ENCODE measurements around the gene HTR6. TPM values are rescaled to one million over a fixed set of nuclear protein-coding genes. Genes with fewer than 3 reads are reported as not detected.

Gene HTR6
- total RNA-seq, 2 experiments from 2014 or later: not detected

GRCh38 chr1:19687414-19687813 lies 22.7 kb downstream of the HTR6 start:
- Mint-ChIP-seq H3K4me1 (peaks cover 25% of the 10 kb centered on the region), H3K36me3 (ENCODE audit: low read depth) (peaks cover 47% of the 10 kb centered on the region), H3K4me3 (no peak overlapping the region), H3K27me3 (no peaks in the 10 kb centered on the region), H3K27ac (peak overlapping the region; percentile 73), H3K9me3 (peaks cover 4% of the 10 kb centered on the region)
- no peak for DNase-seq
- ChIA-PET CTCF (interaction anchor here (1.2 kb wide), 1 partner anchor 25 kb away, joined by 5 read pairs; no protein-coding TSS in a partner anchor), POLR2A (interaction anchor here (1.6 kb wide), 1 partner anchor 10 kb away, joined by 4 read pairs; no protein-coding TSS in a partner anchor)

- DNase-seq: peak; percentile 56
- Mint-ChIP-seq H3K4me1 (peaks cover 25% of the 10 kb centered on the region), H3K36me3 (ENCODE audit: low read depth) (peaks cover 47% of the 10 kb centered on the region), H3K4me3 (no peak overlapping the region), H3K27ac (peak overlapping the region; percentile 73), H3K27me3 (no peaks in the 10 kb centered on the region), H3K9me3 (peaks cover 4% of the 10 kb centered on the region)
- ChIA-PET CTCF (no interaction called here), POLR2A (interaction anchor here (1.6 kb wide), 1 partner anchor 11 kb away, joined by 4 read pairs; no protein-coding TSS in a partner anchor)
Observed at GRCh38 chr1:19688041-19688842, 23.6 kb downstream of the HTR6 start.

- no peak for DNase-seq
- ChIA-PET POLR2A (no interaction called here), CTCF (no interaction called here)
- Mint-ChIP-seq H3K4me3 (no peak overlapping the region), H3K4me1 (peaks cover 25% of the 10 kb centered on the region), H3K27me3 (no peaks in the 10 kb centered on the region), H3K27ac (peak overlapping the region; percentile 73), H3K9me3 (peaks cover 4% of the 10 kb centered on the region), H3K36me3 (ENCODE audit: low read depth) (peaks cover 48% of the 10 kb centered on the region)
Observed at GRCh38 chr1:19689085-19689757, 24.5 kb downstream of the HTR6 start.

- H3K4me3 Mint-ChIP-seq: no peak overlapping the region
- H3K9me3 Mint-ChIP-seq: peaks cover 4% of the 10 kb centered on the region
- peaks cover 25% of the 10 kb centered on the region for H3K4me1 Mint-ChIP-seq
- no peak overlapping the region for H3K27ac Mint-ChIP-seq
- no peaks in the 10 kb centered on the region for H3K27me3 Mint-ChIP-seq
- peaks cover 50% of the 10 kb centered on the region for H3K36me3 Mint-ChIP-seq (ENCODE audit: low read depth)
- ChIA-PET POLR2A (no interaction called here), CTCF (interaction anchor here (0.5 kb wide), 1 partner anchor 27 kb away, joined by 3 read pairs; no protein-coding TSS in a partner anchor)
- DNase-seq: no peak
Observed at GRCh38 chr1:19689856-19690255, 25.2 kb downstream of the HTR6 start.

GRCh38 chr1:19690342-19690741 lies 25.7 kb downstream of the HTR6 start:
- ChIA-PET CTCF (interaction anchor here (0.5 kb wide), 2 partner anchors 28 to 475 kb away, joined by 3 read pairs; no protein-coding TSS in a partner anchor), POLR2A (no interaction called here)
- H3K4me1 Mint-ChIP-seq: peaks cover 25% of the 10 kb centered on the region
- H3K27ac Mint-ChIP-seq: no peak overlapping the region
- H3K4me3 Mint-ChIP-seq: no peak overlapping the region
- no peak for DNase-seq
- peaks cover 4% of the 10 kb centered on the region for H3K9me3 Mint-ChIP-seq
- no peaks in the 10 kb centered on the region for H3K27me3 Mint-ChIP-seq
- H3K36me3 Mint-ChIP-seq (ENCODE audit: low read depth): peaks cover 50% of the 10 kb centered on the region

GRCh38 chr1:19694298-19694697 lies 29.6 kb downstream of the HTR6 start:
- peaks cover 34% of the 10 kb centered on the region for H3K36me3 Mint-ChIP-seq (ENCODE audit: low read depth)
- peaks cover 3% of the 10 kb centered on the region for H3K4me1 Mint-ChIP-seq
- ChIA-PET POLR2A (no interaction called here), CTCF (interaction anchor here (2.3 kb wide), 1 partner anchor 10 kb away, joined by 10 read pairs; no protein-coding TSS in a partner anchor)
- no peak overlapping the region for H3K27ac Mint-ChIP-seq
- no peak overlapping the region for H3K4me3 Mint-ChIP-seq
- H3K9me3 Mint-ChIP-seq: peaks cover 4% of the 10 kb centered on the region
- H3K27me3 Mint-ChIP-seq: no peaks in the 10 kb centered on the region
- DNase-seq: no peak

GRCh38 chr1:19695772-19696171 lies 31.1 kb downstream of the HTR6 start:
- Mint-ChIP-seq H3K4me1 (no peaks in the 10 kb centered on the region), H3K4me3 (no peak overlapping the region), H3K9me3 (no peaks in the 10 kb centered on the region), H3K27me3 (no peaks in the 10 kb centered on the region), H3K27ac (no peak overlapping the region), H3K36me3 (ENCODE audit: low read depth) (peaks cover 21% of the 10 kb centered on the region)
- ChIA-PET POLR2A (no interaction called here), CTCF (interaction anchor here (1.0 to 2.3 kb wide), 2 partner anchors 9 to 33 kb away, joined by 3 to 10 read pairs; no protein-coding TSS in a partner anchor)
- no peak for DNase-seq

GRCh38 chr1:19696820-19697219 lies 32.1 kb downstream of the HTR6 start:
- CTCF ChIA-PET: interaction anchor here (1.0 kb wide), 1 partner anchor 35 kb away, joined by 3 read pairs; no protein-coding TSS in a partner anchor
- Mint-ChIP-seq H3K4me3 (no peak overlapping the region), H3K36me3 (ENCODE audit: low read depth) (peaks cover 10% of the 10 kb centered on the region), H3K27ac (no peak overlapping the region), H3K27me3 (no peaks in the 10 kb centered on the region), H3K4me1 (no peaks in the 10 kb centered on the region), H3K9me3 (no peaks in the 10 kb centered on the region)
- POLR2A ChIA-PET: no interaction called here
- DNase-seq: no peak

GRCh38 chr1:19698181-19698580 lies 33.5 kb downstream of the HTR6 start:
- Mint-ChIP-seq H3K4me3 (no peak overlapping the region), H3K36me3 (ENCODE audit: low read depth) (peaks cover 7% of the 10 kb centered on the region), H3K9me3 (no peaks in the 10 kb centered on the region), H3K27ac (no peak overlapping the region), H3K27me3 (no peaks in the 10 kb centered on the region), H3K4me1 (no peaks in the 10 kb centered on the region)
- POLR2A ChIA-PET: interaction anchor here (0.9 kb wide), 1 partner anchor 26 kb away, joined by 3 read pairs; no protein-coding TSS in a partner anchor
- CTCF ChIA-PET: interaction anchor here (1.4 kb wide), 1 partner anchor 36 kb away, joined by 7 read pairs; no protein-coding TSS in a partner anchor
- DNase-seq: no peak

- H3K9me3 Mint-ChIP-seq: no peaks in the 10 kb centered on the region
- DNase-seq: no peak
- H3K27ac Mint-ChIP-seq: no peak overlapping the region
- H3K36me3 Mint-ChIP-seq (ENCODE audit: low read depth): peaks cover 4% of the 10 kb centered on the region
- H3K4me1 Mint-ChIP-seq: no peaks in the 10 kb centered on the region
- ChIA-PET CTCF (interaction anchor here (7.0 kb wide), 1 partner anchor 39 kb away, joined by 77 read pairs; no protein-coding TSS in a partner anchor), POLR2A (no interaction called here)
- H3K4me3 Mint-ChIP-seq: no peak overlapping the region
- H3K27me3 Mint-ChIP-seq: no peaks in the 10 kb centered on the region
Observed at GRCh38 chr1:19700079-19700777, 35.6 kb downstream of the HTR6 start.

GRCh38 chr1:19703280-19703679 lies 38.6 kb downstream of the HTR6 start:
- Mint-ChIP-seq H3K4me3 (no peak overlapping the region), H3K9me3 (no peaks in the 10 kb centered on the region), H3K36me3 (ENCODE audit: low read depth) (peaks cover 4% of the 10 kb centered on the region), H3K27me3 (no peaks in the 10 kb centered on the region), H3K27ac (no peak overlapping the region), H3K4me1 (no peaks in the 10 kb centered on the region)
- ChIA-PET POLR2A (interaction anchor here (2.5 kb wide), 1 partner anchor 41 kb away, joined by 5 read pairs; no protein-coding TSS in a partner anchor), CTCF (interaction anchor here (0.7 to 7.0 kb wide), 6 partner anchors 13 to 262 kb away, joined by 3 to 77 read pairs (median 4); no protein-coding TSS in a partner anchor)
- DNase-seq: no peak

- CTCF ChIA-PET: interaction anchor here (0.5 to 7.0 kb wide), 15 partner anchors 9 to 209 kb away, joined by 3 to 77 read pairs (median 4); no protein-coding TSS in a partner anchor
- Mint-ChIP-seq H3K4me1 (peaks cover 4% of the 10 kb centered on the region), H3K27me3 (no peaks in the 10 kb centered on the region)
Observed at GRCh38 chr1:19704247-19705113, 39.8 kb downstream of the HTR6 start.

More at GRCh38 chr1:19704247-19705113, 39.8 kb downstream of the HTR6 start:
- no peak overlapping the region for H3K27ac Mint-ChIP-seq
- H3K9me3 Mint-ChIP-seq: no peaks in the 10 kb centered on the region
- H3K4me3 Mint-ChIP-seq: no peak overlapping the region
- peaks cover 4% of the 10 kb centered on the region for H3K36me3 Mint-ChIP-seq (ENCODE audit: low read depth)
- POLR2A ChIA-PET: interaction anchor here (2.5 kb wide), 1 partner anchor 43 kb away, joined by 5 read pairs; no protein-coding TSS in a partner anchor
- peak; percentile 50 for DNase-seq
